Activated effector memory CD4-positive, alpha-beta T cell treated with anti-CD3 and anti-CD28 coated beads, Interleukin-2, amount 50 U/mL, for 16 hours (primary cell): ENCODE measurements around the gene CACNA2D3.

Experiments used
- DNase-seq: peaks from one replicate; pipeline ENCODE4 v3.0.0-alpha.2; 2020

Gene CACNA2D3

GRCh38 chr3:54347060-54347459, 224.7 kb downstream of the CACNA2D3 start:
- no peak for DNase-seq

GRCh38 chr3:54347933-54348332, 225.6 kb downstream of the CACNA2D3 start:
- no peak for DNase-seq

- DNase-seq = no peak
Measured at GRCh38 chr3:54349231-54349652, 226.9 kb downstream of the CACNA2D3 start.

DNA sequence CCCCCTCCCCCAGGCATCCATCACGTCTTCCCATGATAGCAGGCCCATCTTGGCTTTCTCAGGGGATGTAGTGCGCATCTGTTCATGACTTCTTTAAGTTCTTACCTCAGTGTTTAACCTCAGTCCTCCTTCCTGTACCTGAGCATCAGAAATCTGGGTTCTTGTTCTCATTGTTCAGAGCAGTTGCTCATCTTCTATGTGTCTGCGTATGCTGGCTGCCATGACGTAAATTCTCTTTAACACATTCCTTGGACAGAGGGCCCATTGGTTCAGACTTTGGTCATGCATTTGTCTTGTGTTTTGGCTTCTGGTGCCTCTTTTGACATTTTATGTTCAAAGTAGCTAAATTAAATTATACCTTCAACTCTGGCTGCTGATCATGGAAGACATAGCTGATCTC, 227.3 kb downstream of the CACNA2D3 start:
- no peak for DNase-seq

GRCh38 chr3:54353546-54353945, 231.2 kb downstream of the CACNA2D3 start:
- DNase-seq = no peak

DNA sequence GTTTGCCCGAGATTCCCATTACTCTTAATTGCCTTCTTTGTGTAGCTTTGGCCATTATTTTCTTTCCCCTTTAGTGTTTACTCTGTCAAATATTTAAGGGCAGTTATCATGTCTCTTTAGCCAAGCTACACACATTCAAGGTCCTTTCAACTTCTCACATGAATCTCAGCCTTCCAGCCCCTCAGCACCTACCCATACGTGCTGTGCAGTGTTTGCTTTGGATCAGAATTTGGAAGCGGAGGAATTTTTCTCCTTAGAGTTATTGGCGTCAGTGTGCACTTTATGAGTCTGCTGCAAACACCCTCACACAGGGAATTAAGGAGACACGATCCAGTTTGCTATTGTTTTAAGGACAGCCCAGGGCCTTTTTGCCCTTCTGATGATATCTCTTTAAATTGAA, 231.6 kb downstream of the CACNA2D3 start:
- DNase-seq = no peak

GRCh38 chr3:54355800-54356199, 233.4 kb downstream of the CACNA2D3 start:
- DNase-seq = no peak

DNA sequence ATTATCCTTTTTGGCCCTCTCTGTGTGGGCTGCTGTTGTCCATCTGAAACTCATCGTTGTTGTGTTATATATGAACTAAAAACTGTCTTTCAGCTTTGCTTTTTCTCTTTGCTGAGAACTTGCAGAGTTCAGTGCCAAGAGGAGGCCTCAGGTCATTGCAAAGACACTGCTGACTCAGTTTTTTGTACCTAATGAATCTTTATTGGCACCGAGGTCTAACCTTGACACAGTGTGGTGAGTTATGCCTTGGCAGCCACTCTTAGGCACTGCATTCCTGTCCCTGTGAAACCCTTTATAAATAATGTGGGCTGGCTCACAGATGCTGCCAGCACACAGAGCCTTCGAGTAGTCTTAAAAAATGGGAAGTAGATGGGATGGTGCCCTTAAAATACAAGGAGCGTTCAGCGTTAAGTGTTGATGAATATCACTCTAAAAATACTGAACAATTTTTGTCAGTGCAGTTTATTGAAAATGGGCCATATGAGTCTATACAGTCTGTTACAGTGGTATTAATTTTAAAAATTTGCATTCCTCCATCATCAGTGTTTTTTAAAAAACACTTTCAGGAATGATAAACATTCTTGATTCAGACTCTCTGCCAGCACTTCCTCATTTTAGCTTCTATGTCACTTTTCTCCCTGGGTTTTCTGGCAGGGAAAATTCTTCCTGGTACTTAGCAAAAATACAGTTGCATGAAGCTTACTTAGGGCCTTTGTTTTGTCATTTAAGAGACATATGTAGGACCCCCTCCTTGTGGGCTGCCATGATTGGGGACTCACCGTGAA, 234.1 kb downstream of the CACNA2D3 start:
- no peak for DNase-seq

DNA sequence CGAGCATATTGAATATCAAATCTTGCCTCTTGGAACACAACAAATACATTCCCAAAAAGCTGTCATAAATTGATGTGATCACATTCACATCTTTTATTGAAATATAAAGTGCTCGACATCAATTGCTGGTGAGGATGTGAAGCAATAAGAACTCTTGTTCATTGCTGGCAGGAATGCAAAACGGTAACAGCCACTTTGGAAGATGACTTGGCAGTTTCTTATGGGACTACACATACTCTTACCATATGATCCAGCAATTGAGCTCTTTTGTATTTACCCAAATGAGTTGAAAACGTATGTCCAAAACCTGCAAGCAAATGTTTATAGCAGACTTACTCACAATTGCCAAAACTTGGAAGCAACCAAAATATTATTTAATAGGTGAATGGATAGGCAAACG, 234.9 kb downstream of the CACNA2D3 start:
- no peak for DNase-seq

- no peak for DNase-seq
Measured at GRCh38 chr3:54358316-54358715, 236.0 kb downstream of the CACNA2D3 start.

- DNase-seq = no peak
Measured at GRCh38 chr3:54358969-54359694, 236.8 kb downstream of the CACNA2D3 start.

DNA sequence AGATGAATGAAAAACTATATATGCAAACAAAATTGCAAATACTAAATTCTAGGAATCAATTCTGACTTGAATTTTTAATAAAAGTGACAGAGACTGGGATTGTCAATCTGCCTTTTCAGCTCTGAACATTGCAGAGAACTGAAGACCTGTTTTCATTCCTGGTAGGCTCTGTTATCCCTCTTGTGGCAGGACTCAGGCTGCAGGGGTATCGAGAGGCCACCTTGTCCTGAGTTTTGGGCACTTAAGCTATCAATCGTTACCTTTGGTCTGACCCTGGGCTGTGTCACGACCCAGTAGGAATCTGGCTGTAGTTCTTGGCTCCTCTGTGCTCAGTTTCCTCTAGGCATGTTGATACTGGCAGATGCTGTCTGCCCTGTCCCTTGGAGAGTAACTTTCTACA, 238.0 kb downstream of the CACNA2D3 start:
- DNase-seq = no peak

DNA sequence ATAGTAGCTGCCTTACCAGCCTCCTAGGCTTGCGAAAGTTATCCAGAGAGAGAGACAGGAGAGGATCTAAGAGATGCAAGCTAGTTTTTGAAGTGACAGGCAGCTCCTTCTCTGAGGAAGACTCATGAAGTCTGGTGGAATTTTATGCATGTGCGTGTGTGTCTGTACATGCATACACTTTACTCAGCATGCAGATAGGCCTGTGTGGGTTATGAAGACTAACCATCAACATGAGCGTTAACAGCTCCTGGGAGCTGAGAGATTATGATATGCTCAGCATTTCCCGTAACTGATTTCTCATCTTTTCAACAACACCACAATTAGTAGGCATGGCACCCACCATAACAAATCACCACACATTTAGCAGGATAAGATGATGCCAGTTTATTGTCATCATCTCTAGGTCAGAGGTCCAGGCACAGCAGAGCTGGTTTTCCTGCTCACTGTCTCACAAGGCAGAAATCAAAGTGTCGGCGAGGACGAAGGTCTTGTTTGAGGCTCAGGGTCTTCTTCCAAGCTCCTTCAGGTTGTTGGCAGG, 239.5 kb downstream of the CACNA2D3 start:
- DNase-seq = no peak

DNA sequence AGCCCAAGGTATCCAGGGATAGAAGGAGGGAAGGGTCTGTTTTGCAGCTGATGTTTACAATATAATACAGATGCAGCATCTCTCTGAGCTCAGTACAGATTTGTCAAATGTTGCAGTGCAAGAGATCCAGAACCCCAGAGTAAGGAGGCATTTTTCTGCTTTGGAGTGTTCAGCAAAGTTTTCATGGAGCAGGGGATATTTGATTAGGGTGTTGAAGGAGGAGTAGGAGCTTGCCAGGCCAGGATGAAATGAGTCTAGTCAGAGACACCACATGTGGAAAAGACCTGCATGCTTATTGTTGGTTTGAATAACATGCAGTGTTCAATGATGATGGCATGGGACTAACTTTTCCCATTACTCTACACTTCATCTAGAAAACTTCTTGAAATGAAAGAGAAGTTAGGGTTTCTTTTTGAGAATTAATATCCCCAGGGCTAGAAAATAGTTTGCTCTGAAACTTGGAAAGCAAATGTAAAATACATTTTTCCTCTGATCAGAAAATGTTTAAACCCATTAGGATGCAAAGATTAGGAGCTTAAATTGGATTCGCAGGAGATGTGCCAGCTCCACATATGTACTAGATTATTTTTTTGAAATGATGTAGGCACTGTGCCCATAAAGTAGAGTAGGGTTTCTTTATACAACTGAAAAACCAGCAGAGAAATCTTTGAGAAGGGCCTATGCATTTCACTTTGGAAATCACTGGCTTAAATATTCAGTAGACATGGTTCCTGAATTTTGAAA, 243.8 kb downstream of the CACNA2D3 start:
- DNase-seq = no peak

DNA sequence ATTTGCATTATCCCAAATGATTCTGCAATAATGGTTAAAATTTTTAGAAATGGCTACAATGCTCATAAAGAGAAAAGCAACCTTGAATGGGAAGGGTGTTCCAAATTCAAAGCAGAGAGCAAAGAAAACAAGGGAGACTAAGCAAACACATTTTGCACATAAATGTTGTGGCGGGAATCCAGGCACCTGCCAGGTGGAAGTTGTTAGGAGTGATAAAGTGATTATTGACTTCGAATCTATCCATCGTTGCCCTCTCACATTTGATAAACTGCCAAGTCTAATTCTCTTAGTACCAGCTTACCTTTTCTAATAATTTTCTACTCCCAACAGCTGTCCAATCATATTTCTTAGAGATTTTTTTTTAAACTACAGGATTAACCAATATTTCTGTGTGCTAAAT, 244.5 kb downstream of the CACNA2D3 start:
- DNase-seq = no peak

GRCh38 chr3:54372232-54372631, 249.9 kb downstream of the CACNA2D3 start:
- DNase-seq = no peak

GRCh38 chr3:54374214-54374852, 252.0 kb downstream of the CACNA2D3 start:
- no peak for DNase-seq

DNA sequence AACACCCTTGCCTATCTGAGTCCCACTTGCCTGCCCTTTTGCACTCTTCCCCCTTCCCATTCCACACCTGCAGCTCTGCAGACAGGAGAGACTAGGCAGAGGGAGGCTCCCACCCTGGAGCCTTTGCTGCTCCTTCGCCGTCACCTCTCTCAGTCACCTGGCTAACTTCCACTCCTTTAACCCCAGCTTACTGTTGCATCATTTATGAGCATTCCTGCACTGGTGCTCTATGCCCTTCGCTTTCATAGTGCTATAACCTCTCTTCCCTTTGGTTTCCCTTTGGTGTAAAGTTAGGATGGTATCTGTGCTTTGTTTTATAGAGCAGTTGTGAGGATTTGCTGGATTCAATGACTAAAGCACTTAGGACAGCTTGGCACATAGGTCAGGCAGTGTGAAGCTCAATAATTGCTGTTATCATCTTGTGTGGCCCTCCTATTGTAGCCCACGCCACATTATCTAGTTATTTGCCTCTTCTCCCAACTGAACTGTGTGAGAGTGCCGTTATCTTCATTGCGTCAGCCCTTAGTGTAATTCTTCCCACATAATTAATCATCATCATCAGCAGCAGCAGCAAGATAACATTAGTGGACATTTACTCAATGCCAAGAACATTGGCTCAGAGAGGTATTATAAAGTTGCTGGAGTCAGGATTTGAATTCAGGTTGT, 253.9 kb downstream of the CACNA2D3 start:
- no peak for DNase-seq

GRCh38 chr3:54376939-54377578, 254.7 kb downstream of the CACNA2D3 start:
- no peak for DNase-seq

GRCh38 chr3:54378184-54378583, 255.8 kb downstream of the CACNA2D3 start:
- no peak for DNase-seq

DNA sequence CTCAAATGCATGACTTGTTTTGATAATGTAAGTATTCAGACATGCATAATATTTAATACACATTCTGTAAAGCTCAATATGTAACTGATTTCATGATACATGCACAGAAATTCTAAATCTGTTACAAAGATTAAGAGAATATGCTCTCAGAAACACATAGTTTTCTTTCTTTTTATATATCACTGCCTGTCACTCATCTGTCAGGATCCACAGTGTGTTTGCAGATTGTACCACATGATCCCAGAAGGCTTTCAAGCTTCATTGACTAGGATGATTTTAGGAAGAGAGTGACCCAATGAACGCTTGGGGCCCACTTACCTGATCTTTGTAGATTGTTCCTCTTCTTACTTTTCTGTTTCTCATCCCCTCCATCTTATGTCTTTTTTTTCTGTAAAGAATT, 261.9 kb downstream of the CACNA2D3 start:
- DNase-seq = no peak

GRCh38 chr3:54390582-54390981, 268.2 kb downstream of the CACNA2D3 start:
- no peak for DNase-seq
